Measurements from ENCODE around the gene KIAA1755.
A peak's percentile ranks its signal among the peaks of the same experiment; 100 is the strongest.

Gene KIAA1755

DNA sequence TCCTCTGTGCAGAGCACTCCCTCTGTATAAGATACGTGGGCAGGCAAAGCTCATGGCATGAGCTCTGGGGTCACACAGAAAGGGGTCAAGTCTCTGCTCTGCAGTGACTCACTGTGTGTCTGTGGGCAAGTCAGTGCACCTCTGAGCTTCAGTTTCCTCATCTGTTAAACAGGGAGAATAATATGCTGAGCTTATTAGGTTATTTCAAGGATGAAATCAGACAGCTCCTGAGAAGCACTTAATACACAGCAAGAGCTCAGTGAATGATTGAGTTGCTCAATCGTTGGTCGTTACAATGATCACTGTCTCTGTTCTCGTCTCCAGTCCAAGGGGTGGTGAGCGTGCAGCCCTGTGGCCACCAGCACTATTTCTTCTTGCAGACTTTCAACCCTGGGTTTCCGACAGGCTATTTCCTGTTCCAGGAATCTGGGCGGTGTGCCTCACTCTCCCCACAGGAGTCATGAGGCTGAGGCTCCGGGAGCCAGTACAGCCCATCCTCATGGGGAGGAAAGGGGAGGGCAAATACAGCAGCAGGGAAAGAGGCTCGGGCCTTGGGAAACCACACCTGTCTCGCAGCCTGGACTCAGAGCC, 28.9 kb downstream of the KIAA1755 start:
- TF ChIP-seq, protein P1, sequence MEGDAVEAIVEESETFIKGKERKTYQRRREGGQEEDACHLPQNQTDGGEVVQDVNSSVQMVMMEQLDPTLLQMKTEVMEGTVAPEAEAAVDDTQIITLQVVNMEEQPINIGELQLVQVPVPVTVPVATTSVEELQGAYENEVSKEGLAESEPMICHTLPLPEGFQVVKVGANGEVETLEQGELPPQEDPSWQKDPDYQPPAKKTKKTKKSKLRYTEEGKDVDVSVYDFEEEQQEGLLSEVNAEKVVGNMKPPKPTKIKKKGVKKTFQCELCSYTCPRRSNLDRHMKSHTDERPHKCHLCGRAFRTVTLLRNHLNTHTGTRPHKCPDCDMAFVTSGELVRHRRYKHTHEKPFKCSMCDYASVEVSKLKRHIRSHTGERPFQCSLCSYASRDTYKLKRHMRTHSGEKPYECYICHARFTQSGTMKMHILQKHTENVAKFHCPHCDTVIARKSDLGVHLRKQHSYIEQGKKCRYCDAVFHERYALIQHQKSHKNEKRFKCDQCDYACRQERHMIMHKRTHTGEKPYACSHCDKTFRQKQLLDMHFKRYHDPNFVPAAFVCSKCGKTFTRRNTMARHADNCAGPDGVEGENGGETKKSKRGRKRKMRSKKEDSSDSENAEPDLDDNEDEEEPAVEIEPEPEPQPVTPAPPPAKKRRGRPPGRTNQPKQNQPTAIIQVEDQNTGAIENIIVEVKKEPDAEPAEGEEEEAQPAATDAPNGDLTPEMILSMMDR (IDR thresholded peaks at IDR 0.05) = no peak
- Histone ChIP-seq H3K27ac (no peak overlapping the region), H3K27me3 (ENCODE audit: control insufficient read depth, insufficient read depth, low read length) (no peaks in the 10 kb centered on the region)

DNA sequence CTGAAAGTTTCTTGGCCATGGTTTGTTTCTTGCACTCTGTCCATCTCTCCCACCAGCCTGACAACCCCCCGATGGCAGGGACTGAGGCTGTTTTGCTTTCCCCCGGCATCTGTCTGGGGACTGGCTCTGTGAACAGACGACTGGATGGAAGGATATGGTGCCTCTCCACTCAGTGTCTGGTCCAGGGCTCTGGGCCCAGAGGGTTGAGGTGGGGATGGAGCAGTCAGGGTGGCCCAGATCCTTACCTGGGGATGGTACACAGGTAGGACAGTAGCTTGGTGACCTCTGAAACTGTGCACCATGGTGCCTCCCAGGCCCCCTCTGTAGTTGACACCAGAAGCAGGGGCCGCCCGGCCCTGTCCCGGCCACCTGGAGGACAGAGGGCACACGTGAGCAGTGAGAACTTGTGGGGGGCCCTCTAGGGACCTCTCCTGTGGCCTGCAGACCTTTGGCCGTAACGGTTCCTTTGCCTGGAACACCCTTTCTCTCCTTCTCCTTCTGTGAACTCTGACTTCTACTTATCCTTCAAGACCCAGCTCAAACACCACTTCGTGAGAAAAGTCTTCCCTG, 29.5 kb downstream of the KIAA1755 start:
- Histone ChIP-seq H3K79me2 (no peaks in the 10 kb centered on the region), H2AFZ (no peak overlapping the region), H3K4me2 (ENCODE audit: low read length) (no peak overlapping the region), H3K4me3 (ENCODE audit: low read depth, low read length) (no peak overlapping the region), H3K27me3 (ENCODE audit: control insufficient read depth, insufficient read depth, low read length) (no peaks in the 10 kb centered on the region), H3K9ac (no peak overlapping the region), H3K27ac (no peak overlapping the region), H3K9me3 (ENCODE audit: control insufficient read depth, low read length) (no peaks in the 10 kb centered on the region), H3K4me1 (no peaks in the 10 kb centered on the region), H3K36me3 (ENCODE audit: control insufficient read depth, insufficient read depth, low read length) (no peaks in the 10 kb centered on the region)
- TF ChIP-seq, protein P1 (IDR thresholded peaks at IDR 0.05) = no peak

More for the DNA sequence above, 28.9 kb downstream of the KIAA1755 start:
- Histone ChIP-seq H2AFZ (no peak overlapping the region), H3K4me3 (ENCODE audit: low read depth, low read length) (no peak overlapping the region), H3K9ac (no peak overlapping the region), H3K79me2 (no peaks in the 10 kb centered on the region), H3K4me1 (no peaks in the 10 kb centered on the region), H3K9me3 (ENCODE audit: control insufficient read depth, low read length) (no peaks in the 10 kb centered on the region), H3K36me3 (ENCODE audit: control insufficient read depth, insufficient read depth, low read length) (no peaks in the 10 kb centered on the region), H3K4me2 (ENCODE audit: low read length) (no peak overlapping the region)

DNA sequence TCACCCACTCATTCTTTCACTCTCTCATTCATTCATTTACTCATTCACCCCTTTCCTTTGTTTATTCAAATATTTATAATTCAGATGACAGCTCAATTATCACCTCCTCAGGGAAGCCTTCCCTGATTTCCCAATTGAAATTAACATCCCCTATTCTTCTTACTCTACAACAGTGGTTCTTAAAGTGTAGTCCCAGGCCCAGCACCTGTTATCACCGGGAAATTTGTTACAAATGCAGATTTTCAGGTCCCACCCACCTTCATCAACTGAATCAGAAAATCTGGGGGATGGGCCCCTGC, 30.3 kb downstream of the KIAA1755 start:
- no peak overlapping the region for H2AFZ ChIP-seq
- H3K27me3 ChIP-seq (ENCODE audit: control insufficient read depth, insufficient read depth, low read length) = no peaks in the 10 kb centered on the region
- no peaks in the 10 kb centered on the region for H3K9me3 ChIP-seq (ENCODE audit: control insufficient read depth, low read length)
- H3K9ac ChIP-seq = no peak overlapping the region
- no peaks in the 10 kb centered on the region for H3K4me1 ChIP-seq
- no peak overlapping the region for H3K27ac ChIP-seq
- no peaks in the 10 kb centered on the region for H3K79me2 ChIP-seq
- TF ChIP-seq, protein P1 (IDR thresholded peaks at IDR 0.05) = no peak
- no peak overlapping the region for H3K4me3 ChIP-seq (ENCODE audit: low read depth, low read length)
- no peaks in the 10 kb centered on the region for H3K36me3 ChIP-seq (ENCODE audit: control insufficient read depth, insufficient read depth, low read length)
- H3K4me2 ChIP-seq (ENCODE audit: low read length) = no peak overlapping the region

DNA sequence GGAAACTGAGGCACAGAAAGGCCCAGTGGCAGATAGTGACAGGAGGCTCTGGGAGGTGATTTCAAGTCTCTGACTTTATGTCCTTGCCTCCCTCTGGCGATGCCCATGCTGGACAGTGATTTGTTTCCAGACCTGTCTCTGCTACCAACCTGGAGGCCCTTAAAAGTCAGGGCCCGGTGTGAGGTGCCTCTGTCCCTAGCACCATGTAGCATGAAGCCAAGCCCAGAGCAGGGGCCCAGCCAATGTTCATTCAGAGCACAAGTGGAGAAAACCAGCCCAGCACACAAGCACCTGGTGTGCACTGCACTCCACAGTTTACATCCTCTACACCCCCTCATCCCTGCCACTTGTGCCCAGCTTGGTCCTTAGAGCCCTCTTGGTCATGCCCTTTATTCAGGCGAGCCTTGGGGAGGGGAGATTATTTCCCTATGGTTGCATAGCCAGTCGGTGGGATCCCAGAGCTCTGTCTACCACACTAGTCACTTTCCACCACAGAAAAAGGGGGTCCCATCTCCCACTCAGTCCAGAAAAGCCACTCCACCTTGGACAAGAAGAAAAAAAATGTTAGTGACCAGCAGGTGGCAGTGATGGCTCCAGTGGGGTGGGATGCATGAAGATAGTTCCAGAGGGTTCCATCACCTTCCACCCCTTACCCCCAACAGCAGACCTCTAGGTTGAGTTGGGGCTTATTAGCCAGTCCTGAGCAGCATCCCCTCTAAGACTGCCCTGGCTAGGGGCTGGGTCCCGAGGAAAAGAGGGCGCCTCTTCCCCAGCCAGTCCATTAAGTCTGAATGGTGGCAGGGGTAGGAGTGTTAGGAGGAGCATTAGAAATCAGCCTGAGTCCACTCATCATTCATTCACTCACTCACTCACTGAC, 30.9 kb downstream of the KIAA1755 start:
- Histone ChIP-seq H3K9ac (no peak overlapping the region), H3K4me3 (ENCODE audit: low read depth, low read length) (no peak overlapping the region), H3K27me3 (ENCODE audit: control insufficient read depth, insufficient read depth, low read length) (no peaks in the 10 kb centered on the region), H3K4me1 (no peaks in the 10 kb centered on the region), H2AFZ (no peak overlapping the region), H3K36me3 (ENCODE audit: control insufficient read depth, insufficient read depth, low read length) (no peaks in the 10 kb centered on the region), H3K79me2 (no peaks in the 10 kb centered on the region), H3K27ac (no peak overlapping the region), H3K9me3 (ENCODE audit: control insufficient read depth, low read length) (no peaks in the 10 kb centered on the region), H3K4me2 (ENCODE audit: low read length) (no peak overlapping the region)
- TF ChIP-seq, protein P1 (IDR thresholded peaks at IDR 0.05) = peak; percentile 37
